Measurements from ENCODE around the gene PCBP3.

Gene PCBP3

DNA sequence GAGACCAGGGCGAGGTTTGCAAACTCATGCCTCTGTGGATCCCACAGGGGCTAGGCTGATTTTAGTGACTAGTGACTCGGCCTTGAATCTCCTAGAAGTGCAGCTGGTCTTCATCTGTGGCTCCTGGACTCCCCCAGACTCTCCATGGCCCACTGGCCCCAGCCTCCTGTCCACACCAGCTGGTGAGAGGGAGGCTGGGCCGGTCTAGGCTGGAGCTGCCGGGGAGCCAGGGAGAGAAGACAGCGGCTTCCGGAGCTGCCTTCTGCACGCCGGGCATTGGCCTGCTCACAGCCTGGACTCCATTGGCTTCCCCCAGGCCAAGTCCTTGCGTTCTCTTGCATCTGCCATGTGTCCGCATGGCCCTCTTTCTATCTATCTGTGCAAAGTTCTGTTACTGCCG is 285.9 kb downstream of the PCBP3 start:
- Histone ChIP-seq H3K9me3 (replicated peaks; ENCODE audit: insufficient read depth, low read length) (no peaks in the 10 kb centered on the region), H3K27ac (ENCODE audit: low read length) (no peak overlapping the region)

DNA sequence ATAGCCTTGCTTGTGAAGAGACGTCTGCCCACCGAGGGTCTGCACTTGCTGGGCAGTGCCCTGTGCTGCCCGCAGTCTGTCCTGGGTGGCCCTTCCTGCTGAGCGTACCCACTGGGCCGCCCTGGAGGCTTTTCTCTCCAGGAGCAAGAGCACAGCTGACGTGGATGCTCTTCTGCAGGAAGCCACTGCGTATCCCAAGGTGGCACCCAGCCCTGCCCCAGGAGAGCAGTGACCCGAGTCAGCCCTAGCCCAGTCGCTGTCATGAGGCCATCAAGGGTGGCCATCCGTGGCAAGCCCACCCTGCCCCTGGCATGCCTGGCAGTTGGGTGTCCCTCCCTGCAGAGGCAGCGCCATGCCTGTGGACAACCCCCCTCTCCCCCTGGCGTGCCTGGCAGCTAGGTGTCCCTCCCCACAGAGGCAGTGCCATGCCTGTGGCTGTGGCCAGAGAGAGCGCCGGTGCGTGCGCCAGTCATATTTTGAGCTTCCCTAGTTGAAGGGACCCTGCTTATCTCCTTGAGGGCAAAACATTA is 286.8 kb downstream of the PCBP3 start:
- no peaks in the 10 kb centered on the region for H3K36me3 ChIP-seq (replicated peaks; ENCODE audit: insufficient read depth, low read length)
- H3K27me3 ChIP-seq (replicated peaks; ENCODE audit: insufficient read depth, low read length) = peaks cover 92% of the 10 kb centered on the region
- TF ChIP-seq EZH2 (optimal IDR thresholded peaks at IDR 0.05; ENCODE audit: low read depth, low read length) = no peak
- TF ChIP-seq, protein P1, sequence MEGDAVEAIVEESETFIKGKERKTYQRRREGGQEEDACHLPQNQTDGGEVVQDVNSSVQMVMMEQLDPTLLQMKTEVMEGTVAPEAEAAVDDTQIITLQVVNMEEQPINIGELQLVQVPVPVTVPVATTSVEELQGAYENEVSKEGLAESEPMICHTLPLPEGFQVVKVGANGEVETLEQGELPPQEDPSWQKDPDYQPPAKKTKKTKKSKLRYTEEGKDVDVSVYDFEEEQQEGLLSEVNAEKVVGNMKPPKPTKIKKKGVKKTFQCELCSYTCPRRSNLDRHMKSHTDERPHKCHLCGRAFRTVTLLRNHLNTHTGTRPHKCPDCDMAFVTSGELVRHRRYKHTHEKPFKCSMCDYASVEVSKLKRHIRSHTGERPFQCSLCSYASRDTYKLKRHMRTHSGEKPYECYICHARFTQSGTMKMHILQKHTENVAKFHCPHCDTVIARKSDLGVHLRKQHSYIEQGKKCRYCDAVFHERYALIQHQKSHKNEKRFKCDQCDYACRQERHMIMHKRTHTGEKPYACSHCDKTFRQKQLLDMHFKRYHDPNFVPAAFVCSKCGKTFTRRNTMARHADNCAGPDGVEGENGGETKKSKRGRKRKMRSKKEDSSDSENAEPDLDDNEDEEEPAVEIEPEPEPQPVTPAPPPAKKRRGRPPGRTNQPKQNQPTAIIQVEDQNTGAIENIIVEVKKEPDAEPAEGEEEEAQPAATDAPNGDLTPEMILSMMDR (IDR thresholded peaks at IDR 0.05; ENCODE audit: low read length) = no peak
- TF ChIP-seq EZH2phosphoT487 (IDR thresholded peaks at IDR 0.05; ENCODE audit: low read length) = no peak
- no peak overlapping the region for H3K4me2 ChIP-seq (ENCODE audit: low read depth, low read length)
- H3K79me2 ChIP-seq (ENCODE audit: low read length) = no peaks in the 10 kb centered on the region
- no peak overlapping the region for H3K27ac ChIP-seq (ENCODE audit: low read length)
- no peak overlapping the region for H3K9ac ChIP-seq (ENCODE audit: low read length)
- H3K9me3 ChIP-seq (replicated peaks; ENCODE audit: insufficient read depth, low read length) = no peaks in the 10 kb centered on the region
- no peak overlapping the region for H3K4me3 ChIP-seq (ENCODE audit: low read length)
- H3K9me2 ChIP-seq (replicated peaks; ENCODE audit: insufficient read depth, low read length) = no peaks in the 10 kb centered on the region
- no peak overlapping the region for H2AFZ ChIP-seq (ENCODE audit: low read length)
- DNase-seq = no peak
- H3F3A ChIP-seq (ENCODE audit: insufficient read depth, low read length) = no peaks in the 10 kb centered on the region
- no peaks in the 10 kb centered on the region for H3K4me1 ChIP-seq (ENCODE audit: low read length)
- H4K20me1 ChIP-seq (ENCODE audit: insufficient read depth, low read length) = no peaks in the 10 kb centered on the region

More for the DNA sequence above, 285.9 kb downstream of the PCBP3 start:
- H3K4me2 ChIP-seq (ENCODE audit: low read depth, low read length) = no peak overlapping the region
- DNase-seq = no peak
- H3K4me1 ChIP-seq (ENCODE audit: low read length) = no peaks in the 10 kb centered on the region
- H3K9ac ChIP-seq (ENCODE audit: low read length) = no peak overlapping the region
- H3K36me3 ChIP-seq (replicated peaks; ENCODE audit: insufficient read depth, low read length) = no peaks in the 10 kb centered on the region
- H3K79me2 ChIP-seq (ENCODE audit: low read length) = no peaks in the 10 kb centered on the region
- peaks cover 87% of the 10 kb centered on the region for H3K27me3 ChIP-seq (replicated peaks; ENCODE audit: insufficient read depth, low read length)
- H3F3A ChIP-seq (ENCODE audit: insufficient read depth, low read length) = no peaks in the 10 kb centered on the region
- H3K4me3 ChIP-seq (ENCODE audit: low read length) = no peak overlapping the region
- no peaks in the 10 kb centered on the region for H3K9me2 ChIP-seq (replicated peaks; ENCODE audit: insufficient read depth, low read length)
- H2AFZ ChIP-seq (ENCODE audit: low read length) = no peak overlapping the region
- no peaks in the 10 kb centered on the region for H4K20me1 ChIP-seq (ENCODE audit: insufficient read depth, low read length)
- TF ChIP-seq, protein P1 (IDR thresholded peaks at IDR 0.05; ENCODE audit: low read length) = no peak
- TF ChIP-seq EZH2 (optimal IDR thresholded peaks at IDR 0.05; ENCODE audit: low read depth, low read length) (no peak), EZH2phosphoT487 (IDR thresholded peaks at IDR 0.05; ENCODE audit: low read length) (no peak)

- peaks cover 92% of the 10 kb centered on the region for H3K27me3 ChIP-seq (replicated peaks; ENCODE audit: insufficient read depth, low read length)
Measured at GRCh38 chr21:45930792-45931191, 287.3 kb downstream of the PCBP3 start.

More at GRCh38 chr21:45930792-45931191, 287.3 kb downstream of the PCBP3 start:
- H2AFZ ChIP-seq (ENCODE audit: low read length) = no peak overlapping the region
- no peaks in the 10 kb centered on the region for H4K20me1 ChIP-seq (ENCODE audit: insufficient read depth, low read length)
- no peak for TF ChIP-seq EZH2phosphoT487 (IDR thresholded peaks at IDR 0.05; ENCODE audit: low read length)
- TF ChIP-seq, protein P1 (IDR thresholded peaks at IDR 0.05; ENCODE audit: low read length) = no peak
- no peak for TF ChIP-seq EZH2 (optimal IDR thresholded peaks at IDR 0.05; ENCODE audit: low read depth, low read length)
- H3K4me1 ChIP-seq (ENCODE audit: low read length) = no peaks in the 10 kb centered on the region
- H3K9ac ChIP-seq (ENCODE audit: low read length) = no peak overlapping the region
- DNase-seq = no peak
- H3K79me2 ChIP-seq (ENCODE audit: low read length) = no peaks in the 10 kb centered on the region
- no peaks in the 10 kb centered on the region for H3K36me3 ChIP-seq (replicated peaks; ENCODE audit: insufficient read depth, low read length)
- H3K4me3 ChIP-seq (ENCODE audit: low read length) = no peak overlapping the region
- no peak overlapping the region for H3K4me2 ChIP-seq (ENCODE audit: low read depth, low read length)
- no peaks in the 10 kb centered on the region for H3K9me2 ChIP-seq (replicated peaks; ENCODE audit: insufficient read depth, low read length)
- no peak overlapping the region for H3K27ac ChIP-seq (ENCODE audit: low read length)
- no peaks in the 10 kb centered on the region for H3K9me3 ChIP-seq (replicated peaks; ENCODE audit: insufficient read depth, low read length)
- no peaks in the 10 kb centered on the region for H3F3A ChIP-seq (ENCODE audit: insufficient read depth, low read length)

Data from MM.1S (cell line).